Measurements from ENCODE around the gene ALG1L2.
"Not testable (repeated sequence)": the region's sequence is repeated elsewhere in the genome, so short reads cannot be mapped to it uniquely, and the experiment has no call there.

ALG1L2 gene

GRCh38 chr3:130081351-130081881 lies at the start of gene ALG1L2:
Gene ALG1L2, plus strand, starts transcription at chr3:130081831. Its CDS starts 186 bp downstream, at chr3:130082017.
- no peak for DNase-seq

- not testable (repeated sequence) for DNase-seq
Measured at GRCh38 chr3:130037126-130037815, 44.4 kb upstream of the ALG1L2 start.

GRCh38 chr3:130042736-130043135 lies 38.9 kb upstream of the ALG1L2 start:
- not testable (repeated sequence) for DNase-seq

GRCh38 chr3:130043658-130044057 lies 38.0 kb upstream of the ALG1L2 start:
- DNase-seq, result not testable (repeated sequence)

- DNase-seq, result no peak
Measured at GRCh38 chr3:130044370-130044769, 37.3 kb upstream of the ALG1L2 start.

GRCh38 chr3:130048726-130049125 lies 32.9 kb upstream of the ALG1L2 start:
- DNase-seq, result no peak

- DNase-seq, result not testable (repeated sequence)
Measured at GRCh38 chr3:130052366-130052765, 29.3 kb upstream of the ALG1L2 start.

GRCh38 chr3:130052965-130053364 lies 28.7 kb upstream of the ALG1L2 start:
- DNase-seq, result not testable (repeated sequence)

GRCh38 chr3:130057536-130058266 lies 23.9 kb upstream of the ALG1L2 start:
- DNase-seq, result not testable (repeated sequence)

- not testable (repeated sequence) for DNase-seq
Measured at GRCh38 chr3:130058267-130058657, 23.4 kb upstream of the ALG1L2 start.

GRCh38 chr3:130058716-130059115 lies 22.9 kb upstream of the ALG1L2 start:
- not testable (repeated sequence) for DNase-seq

- DNase-seq, result not testable (repeated sequence)
Measured at GRCh38 chr3:130059162-130059561, 22.5 kb upstream of the ALG1L2 start.

GRCh38 chr3:130073582-130073981 lies 8.0 kb upstream of the ALG1L2 start:
- no peak for DNase-seq

GRCh38 chr3:130077636-130078035 lies 4.0 kb upstream of the ALG1L2 start:
- no peak for DNase-seq

GRCh38 chr3:130083363-130084090 lies 1.9 kb downstream of the ALG1L2 start:
- not testable (repeated sequence) for DNase-seq

GRCh38 chr3:130084436-130084980 lies 2.9 kb downstream of the ALG1L2 start:
- DNase-seq, result no peak

- no peak for DNase-seq
Measured at GRCh38 chr3:130085881-130086280, 4.2 kb downstream of the ALG1L2 start.

GRCh38 chr3:130086628-130087027 lies 5.0 kb downstream of the ALG1L2 start:
- DNase-seq, result not testable (repeated sequence)

- no peak for DNase-seq
Measured at GRCh38 chr3:130088061-130088460, 6.4 kb downstream of the ALG1L2 start.

GRCh38 chr3:130090681-130091080 lies 9.1 kb downstream of the ALG1L2 start:
- not testable (repeated sequence) for DNase-seq

- DNase-seq, result no peak
Measured at GRCh38 chr3:130091958-130092357, 10.3 kb downstream of the ALG1L2 start.

GRCh38 chr3:130093741-130094391 lies 12.2 kb downstream of the ALG1L2 start:
- DNase-seq, result no peak

Data from DMS79 (cell line).